ENCODE measurements around the gene TSPAN11. TPM values are rescaled to one million over a fixed set of nuclear protein-coding genes. Genes with fewer than 3 reads are reported as not detected.

The TSPAN11 gene
- total and polyA plus RNA-seq, 4 donors = 0.13 to 1.2 (median 0.44) TPM

GRCh38 chr12:30969606-30970395 is 43.3 kb downstream of the TSPAN11 start:
- Histone ChIP-seq H3K27ac (ENCODE audit: low read depth in 1 of 2, low read length in 2 of 2) (no peak overlapping the region), H3K9me3 (ENCODE audit: control insufficient read depth in 4 of 4, low read length in 3 of 4) (no peaks in the 10 kb centered on the region), H3K4me3 (ENCODE audit: low read depth in 1 of 3, low read length in 3 of 3) (no peak overlapping the region), H3K4me1 (ENCODE audit: control insufficient read depth in 4 of 4, insufficient read depth in 4 of 4, low read length in 3 of 4) (no peaks in the 10 kb centered on the region), H3K36me3 (ENCODE audit: control insufficient read depth in 4 of 4, insufficient read depth in 3 of 4, low read depth in 1 of 4, low read length in 3 of 4) (no peaks in the 10 kb centered on the region), H3K9ac (ENCODE audit: low read depth in 1 of 2, low read length in 2 of 2) (no peak overlapping the region), H3K27me3 (ENCODE audit: control insufficient read depth in 4 of 4, insufficient read depth in 4 of 4, low read length in 3 of 4) (peaks cover 0 to 8% (median 0%) of the 10 kb centered on the region in 4 donors)
- TF ChIP-seq YY1 (IDR thresholded peaks at IDR 0.05) = no peak
- no peak for TF ChIP-seq ZBTB33 (IDR thresholded peaks at IDR 0.05)
- no peak for TF ChIP-seq RAD21 (IDR thresholded peaks at IDR 0.05)
- no peak for TF ChIP-seq EGR1 (IDR thresholded peaks at IDR 0.05; ENCODE audit: low read depth in 2 of 2)
- no peak for TF ChIP-seq FOXA2 (IDR thresholded peaks at IDR 0.05)
- no peak for TF ChIP-seq JUND (IDR thresholded peaks at IDR 0.05)
- TF ChIP-seq NR2F2 (IDR thresholded peaks at IDR 0.05) = no peak
- no peak for TF ChIP-seq GABPA (IDR thresholded peaks at IDR 0.05 in 1 of 2, conservative IDR thresholded peaks at IDR 0.05 in 1 of 2)
- TF ChIP-seq FOXA1 (IDR thresholded peaks at IDR 0.05) = no peak
- no peak for TF ChIP-seq MAX (IDR thresholded peaks at IDR 0.05)
- no peak for TF ChIP-seq ATF3 (IDR thresholded peaks at IDR 0.05)
- TF ChIP-seq TAF1 (conservative IDR thresholded peaks at IDR 0.05) = no peak
- no peak for TF ChIP-seq RXRA (IDR thresholded peaks at IDR 0.05)
- no peak for TF ChIP-seq CTCF (IDR thresholded peaks at IDR 0.05; ENCODE audit: low read depth, low read length, missing input control)
- TF ChIP-seq HNF4A (conservative IDR thresholded peaks at IDR 0.05) = no peak
- 73% methylated on average over 5 of the region's 5 CpGs for WGBS
- DNase-seq (ENCODE audit: low spot score) = no peak

GRCh38 chr12:30970559-30971197 is 44.1 kb downstream of the TSPAN11 start:
- peaks cover 0 to 8% (median 0%) of the 10 kb centered on the region in 4 donors for H3K27me3 ChIP-seq (ENCODE audit: control insufficient read depth in 4 of 4, insufficient read depth in 4 of 4, low read length in 3 of 4)
- H3K4me1 ChIP-seq (ENCODE audit: control insufficient read depth in 4 of 4, insufficient read depth in 4 of 4, low read length in 3 of 4) = no peaks in the 10 kb centered on the region
- no peaks in the 10 kb centered on the region for H3K9me3 ChIP-seq (ENCODE audit: control insufficient read depth in 4 of 4, low read length in 3 of 4)
- H3K4me3 ChIP-seq (ENCODE audit: low read depth in 1 of 3, low read length in 3 of 3) = no peak overlapping the region
- H3K27ac ChIP-seq (ENCODE audit: low read depth in 1 of 2, low read length in 2 of 2) = no peak overlapping the region
- DNase-seq (ENCODE audit: low spot score) = no peak
- H3K9ac ChIP-seq (ENCODE audit: low read depth in 1 of 2, low read length in 2 of 2) = no peak overlapping the region
- 37% methylated on average over 7 of the region's 7 CpGs for WGBS
- no peaks in the 10 kb centered on the region for H3K36me3 ChIP-seq (ENCODE audit: control insufficient read depth in 4 of 4, insufficient read depth in 3 of 4, low read depth in 1 of 4, low read length in 3 of 4)
- TF ChIP-seq SP1 (IDR thresholded peaks at IDR 0.05) = no peak
- TF ChIP-seq NR2F2 (IDR thresholded peaks at IDR 0.05) = no peak
- TF ChIP-seq HNF4G (IDR thresholded peaks at IDR 0.05) = no peak
- no peak for TF ChIP-seq FOXA2 (IDR thresholded peaks at IDR 0.05)
- TF ChIP-seq RXRA (IDR thresholded peaks at IDR 0.05) = no peak
- no peak for TF ChIP-seq YY1 (IDR thresholded peaks at IDR 0.05)
- no peak for TF ChIP-seq ZBTB33 (IDR thresholded peaks at IDR 0.05)
- TF ChIP-seq HNF4A (conservative IDR thresholded peaks at IDR 0.05) = no peak
- no peak for TF ChIP-seq FOXA1 (IDR thresholded peaks at IDR 0.05)
- TF ChIP-seq JUND (IDR thresholded peaks at IDR 0.05) = no peak
- TF ChIP-seq ATF3 (IDR thresholded peaks at IDR 0.05) = no peak
- no peak for TF ChIP-seq EGR1 (IDR thresholded peaks at IDR 0.05; ENCODE audit: low read depth in 2 of 2)
- TF ChIP-seq TAF1 (conservative IDR thresholded peaks at IDR 0.05) = no peak
- no peak for TF ChIP-seq CTCF (IDR thresholded peaks at IDR 0.05; ENCODE audit: low read depth, low read length, missing input control)
- TF ChIP-seq MAX (IDR thresholded peaks at IDR 0.05) = no peak
- TF ChIP-seq GABPA (IDR thresholded peaks at IDR 0.05 in 1 of 2, conservative IDR thresholded peaks at IDR 0.05 in 1 of 2) = no peak
